HUES6 (cell line): ENCODE measurements around the gene ZNF608.

Source experiments
- H3K27ac ChIP-seq: 2 replicates; pipeline ENCODE4 v1.7.0; 2013; ENCODE audit warnings: low read depth, mild to moderate bottlenecking, low read length, inconsistent platforms
- H3K27me3 ChIP-seq: 2 replicates; pipeline ENCODE4 v1.6.1; 2013; ENCODE audit warnings: low read length; ENCODE audit not compliant: control insufficient read depth, insufficient read depth
- H3K36me3 ChIP-seq: 2 replicates; pipeline ENCODE4 v1.6.1; 2013; ENCODE audit warnings: low read length; ENCODE audit not compliant: control insufficient read depth, insufficient read depth
- H3K4me1 ChIP-seq: 2 replicates; pipeline ENCODE4 v1.6.1; 2013; ENCODE audit warnings: low read length; ENCODE audit not compliant: control insufficient read depth, insufficient read depth
- H3K4me3 ChIP-seq: 2 replicates; pipeline ENCODE4 v1.5.1; 2013; ENCODE audit warnings: low read depth, low read length
- H3K9ac ChIP-seq: one replicate; pipeline ENCODE4 v1.6.1; 2013; ENCODE audit warnings: mild to moderate bottlenecking, low read length
- H3K9me3 ChIP-seq: 2 replicates; pipeline ENCODE4 v1.6.1; 2013; ENCODE audit warnings: low read depth, low read length; ENCODE audit not compliant: control insufficient read depth, insufficient read depth

Gene ZNF608

DNA sequence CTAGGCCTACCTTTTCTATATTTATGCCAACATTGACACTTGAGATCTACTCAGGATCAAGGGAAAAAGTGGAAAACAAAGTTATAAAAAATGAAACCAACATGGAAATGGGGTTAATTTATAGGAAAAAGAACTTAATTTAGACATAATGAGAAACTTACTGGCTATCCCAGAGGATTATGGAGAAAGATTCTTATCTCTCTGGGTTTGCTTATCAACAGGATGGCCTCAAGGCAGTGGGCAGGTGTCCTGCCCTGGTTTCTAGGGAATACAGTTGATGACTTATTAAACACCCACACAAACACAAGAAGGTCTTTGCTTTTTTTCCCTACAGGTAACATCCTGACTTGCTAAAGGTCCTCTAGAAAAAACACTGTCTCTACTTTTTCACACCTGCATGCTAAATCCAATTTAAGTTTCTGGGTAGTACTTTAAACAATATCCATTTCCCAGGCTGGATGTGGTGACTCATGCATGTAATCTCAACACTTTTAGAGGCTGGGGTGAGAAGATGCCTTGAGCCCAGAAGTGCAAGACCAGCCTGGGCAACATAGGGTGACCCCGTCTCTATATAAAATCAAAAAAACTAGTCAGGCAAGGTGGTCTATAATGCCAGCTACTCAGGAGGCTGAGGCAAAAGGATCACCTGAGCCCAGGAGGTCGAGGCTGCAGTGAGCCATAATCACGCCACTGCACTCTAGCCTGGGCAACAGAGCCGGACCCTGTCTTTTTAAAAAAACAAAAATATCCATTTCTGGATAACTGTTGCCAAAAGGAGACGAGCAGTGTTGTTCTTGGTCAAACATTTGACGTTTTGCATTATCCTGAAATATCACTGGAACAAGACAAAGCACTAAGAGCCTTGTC lies 6.6 kb upstream of the ZNF608 start:
- Histone ChIP-seq H3K36me3 (no peaks in the 10 kb centered on the region), H3K9me3 (no peaks in the 10 kb centered on the region), H3K27me3 (no peaks in the 10 kb centered on the region), H3K4me1 (peaks cover 52% of the 10 kb centered on the region), H3K4me3 (no peak overlapping the region), H3K9ac (no peak overlapping the region), H3K27ac (no peak overlapping the region)

DNA sequence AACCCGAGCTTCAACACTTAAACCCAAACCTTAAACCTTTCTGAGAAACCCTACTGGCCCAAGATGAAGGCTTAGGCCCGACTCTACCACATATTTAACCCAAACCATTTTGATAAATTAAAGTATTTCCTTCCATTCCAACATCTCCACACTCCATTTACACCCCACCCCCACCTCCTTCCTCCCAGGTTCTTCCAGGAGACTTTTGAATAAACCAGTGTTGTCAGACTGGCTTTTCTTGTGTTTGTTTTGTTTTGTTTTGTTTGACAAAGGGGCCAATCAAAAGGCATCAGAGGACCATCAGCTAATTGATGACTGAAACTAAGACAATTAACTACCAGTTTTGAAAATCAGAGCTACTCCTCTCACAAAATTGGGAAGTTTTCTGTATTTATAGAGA lies 4.6 kb upstream of the ZNF608 start:
- Histone ChIP-seq H3K4me3 (peak overlapping the region; percentile 42), H3K9me3 (no peaks in the 10 kb centered on the region), H3K27ac (peak overlapping the region; percentile 82)

DNA sequence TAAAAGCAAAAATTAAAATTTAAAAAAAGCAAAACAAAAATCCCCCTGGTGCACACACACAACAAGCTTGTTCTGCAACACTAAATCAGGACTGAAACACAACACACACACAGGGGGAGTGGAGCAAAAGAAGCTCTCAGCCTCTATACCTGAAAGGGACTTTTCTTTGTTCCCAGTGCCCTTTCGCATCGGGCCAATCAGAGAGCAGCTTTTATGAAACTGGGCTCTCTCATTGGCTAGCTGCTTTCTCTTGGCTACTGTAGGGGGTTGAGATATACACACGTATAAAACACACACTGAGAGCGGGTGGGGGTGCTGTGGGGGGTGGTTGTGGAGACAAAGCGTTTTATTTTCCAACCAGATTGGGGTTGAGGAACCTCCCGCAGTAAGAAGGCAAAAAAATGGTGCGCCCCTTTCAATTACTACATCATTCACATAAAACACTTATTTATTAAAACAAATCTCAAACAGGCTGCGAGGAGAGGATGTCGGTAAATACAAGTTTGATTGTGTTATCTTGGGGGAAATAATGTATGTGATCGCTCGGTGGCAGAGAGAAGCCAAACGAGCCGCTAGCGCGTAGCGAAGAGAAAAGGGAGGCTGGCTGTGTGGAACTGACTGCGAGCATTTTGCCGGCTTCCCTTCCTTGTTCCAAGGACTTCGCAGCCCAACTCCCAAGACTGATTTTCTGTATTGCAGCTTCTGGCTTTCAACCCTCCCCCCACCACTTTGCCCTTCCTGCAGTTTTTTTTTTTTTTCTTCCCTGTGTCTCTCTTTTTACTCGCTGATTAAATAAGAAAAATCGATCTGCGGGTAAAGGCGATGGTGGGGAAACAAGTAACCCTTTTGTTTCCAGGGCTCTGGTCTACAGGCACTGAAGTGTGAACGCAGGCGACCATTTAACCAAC lies 2.5 kb upstream of the ZNF608 start:
- H3K9ac ChIP-seq, result peak overlapping the region; percentile 92
- peaks cover 39% of the 10 kb centered on the region for H3K4me1 ChIP-seq
- H3K4me3 ChIP-seq, result peak overlapping the region; percentile 79
- H3K36me3 ChIP-seq, result 0 out of 2 replicates have a peak, but pooled peaks cover 3% of the 10 kb centered on the region
- no peaks in the 10 kb centered on the region for H3K9me3 ChIP-seq
- H3K27me3 ChIP-seq, result no peaks in the 10 kb centered on the region
- H3K27ac ChIP-seq, result peak overlapping the region; percentile 92

More for the DNA sequence above, 4.6 kb upstream of the ZNF608 start:
- Histone ChIP-seq H3K36me3 (no peaks in the 10 kb centered on the region), H3K9ac (peak overlapping the region; percentile 49), H3K27me3 (no peaks in the 10 kb centered on the region), H3K4me1 (peaks cover 52% of the 10 kb centered on the region)

DNA sequence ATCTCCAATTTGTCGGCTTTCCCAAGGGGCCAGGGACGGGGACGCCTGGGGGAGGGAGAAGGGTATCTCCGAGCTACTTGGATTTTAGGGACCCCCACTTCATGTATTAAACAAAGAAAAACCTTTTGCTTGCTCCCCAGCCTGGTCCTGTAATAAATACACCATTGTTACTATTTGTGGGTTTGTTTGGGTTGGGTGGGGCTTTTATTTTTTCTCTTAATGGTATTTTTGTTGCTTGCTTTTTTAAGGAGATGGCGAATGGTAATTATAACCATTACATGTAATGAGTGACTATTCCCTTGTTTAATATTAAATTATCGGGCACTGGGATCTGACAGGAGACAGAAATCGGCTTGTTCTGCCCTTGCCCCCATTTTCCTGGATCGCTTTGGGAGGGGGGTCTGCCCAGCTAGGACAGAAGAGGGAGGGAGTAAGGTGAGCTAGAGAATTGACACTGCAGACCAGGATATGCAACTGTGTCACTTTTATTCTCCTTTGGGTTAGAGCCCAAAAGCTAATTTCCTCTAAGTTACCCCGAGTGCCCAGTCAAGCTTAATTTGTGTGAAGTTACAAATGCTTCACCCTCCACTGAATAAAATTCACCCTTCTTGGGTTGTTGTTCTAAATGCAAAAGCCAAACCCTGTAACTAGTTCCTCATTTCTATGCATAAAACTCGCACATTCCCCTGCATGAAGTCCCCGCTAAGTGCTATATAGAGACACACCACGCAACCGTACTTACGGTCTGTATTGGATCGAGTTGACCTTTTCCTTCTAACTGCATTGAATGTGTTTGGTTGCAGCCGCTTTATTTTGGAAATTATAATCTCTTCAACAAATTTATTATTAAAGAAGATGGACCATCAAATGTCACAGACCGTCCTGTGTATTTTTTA lies 1.6 kb upstream of the ZNF608 start:
- Histone ChIP-seq H3K27me3 (no peaks in the 10 kb centered on the region), H3K4me3 (peak overlapping the region; percentile 79), H3K27ac (peak overlapping the region; percentile 92), H3K9ac (peak overlapping the region; percentile 92), H3K36me3 (peaks cover 6% of the 10 kb centered on the region; the same call in 1 of the 2 replicates), H3K9me3 (no peaks in the 10 kb centered on the region), H3K4me1 (peaks cover 33% of the 10 kb centered on the region)

DNA sequence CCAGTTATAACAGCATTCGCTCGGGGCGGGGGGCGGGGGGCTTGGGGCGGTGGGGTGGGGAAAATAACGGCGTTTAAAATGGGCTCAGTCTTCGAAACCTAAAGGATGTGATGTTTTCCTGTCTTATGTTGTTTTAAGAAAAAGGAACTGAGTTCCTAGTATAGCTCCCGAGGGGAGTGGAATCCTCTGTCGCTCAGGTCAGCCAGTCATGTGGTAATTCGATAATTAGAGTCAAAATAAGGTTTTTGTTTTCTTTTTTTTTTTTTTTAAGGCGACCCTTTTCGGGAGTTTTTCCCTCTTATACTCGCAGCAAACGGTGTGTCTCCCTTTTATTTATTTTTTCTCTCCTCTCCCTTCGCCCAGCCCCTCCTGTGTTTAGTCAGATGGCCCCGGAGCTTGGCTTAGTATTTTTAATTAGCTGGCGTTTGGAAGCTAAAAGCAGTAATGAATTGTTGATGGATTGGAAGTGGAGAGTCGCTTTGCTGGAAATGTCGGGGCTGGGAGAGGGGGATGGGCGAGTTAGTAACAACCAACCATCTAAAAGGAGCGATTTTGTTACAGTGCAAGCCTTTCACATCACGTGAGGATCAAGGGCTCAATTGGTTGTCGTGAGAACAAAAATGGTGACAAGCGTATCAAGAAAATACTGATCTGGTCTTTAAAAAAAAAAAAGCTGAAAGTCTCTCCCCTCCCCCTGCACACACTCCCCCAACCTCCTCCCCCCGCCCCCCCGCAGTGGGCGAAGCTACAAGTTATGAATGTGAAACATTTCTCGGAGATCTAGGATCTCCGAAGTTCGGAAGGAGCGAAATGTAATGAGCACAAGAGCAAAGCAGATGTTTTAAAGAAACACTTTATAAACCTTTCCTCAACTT lies 714 bp upstream of the ZNF608 start:
- H3K9ac ChIP-seq, result peak overlapping the region; percentile 93
- H3K9me3 ChIP-seq, result no peaks in the 10 kb centered on the region; the same call in 1 of the 2 replicates
- peaks cover 8% of the 10 kb centered on the region; the same call in 1 of the 2 replicates for H3K36me3 ChIP-seq
- H3K27me3 ChIP-seq, result no peaks in the 10 kb centered on the region
- H3K27ac ChIP-seq, result peak overlapping the region; percentile 92
- H3K4me3 ChIP-seq, result peak overlapping the region; percentile 79
- peaks cover 35% of the 10 kb centered on the region for H3K4me1 ChIP-seq

DNA sequence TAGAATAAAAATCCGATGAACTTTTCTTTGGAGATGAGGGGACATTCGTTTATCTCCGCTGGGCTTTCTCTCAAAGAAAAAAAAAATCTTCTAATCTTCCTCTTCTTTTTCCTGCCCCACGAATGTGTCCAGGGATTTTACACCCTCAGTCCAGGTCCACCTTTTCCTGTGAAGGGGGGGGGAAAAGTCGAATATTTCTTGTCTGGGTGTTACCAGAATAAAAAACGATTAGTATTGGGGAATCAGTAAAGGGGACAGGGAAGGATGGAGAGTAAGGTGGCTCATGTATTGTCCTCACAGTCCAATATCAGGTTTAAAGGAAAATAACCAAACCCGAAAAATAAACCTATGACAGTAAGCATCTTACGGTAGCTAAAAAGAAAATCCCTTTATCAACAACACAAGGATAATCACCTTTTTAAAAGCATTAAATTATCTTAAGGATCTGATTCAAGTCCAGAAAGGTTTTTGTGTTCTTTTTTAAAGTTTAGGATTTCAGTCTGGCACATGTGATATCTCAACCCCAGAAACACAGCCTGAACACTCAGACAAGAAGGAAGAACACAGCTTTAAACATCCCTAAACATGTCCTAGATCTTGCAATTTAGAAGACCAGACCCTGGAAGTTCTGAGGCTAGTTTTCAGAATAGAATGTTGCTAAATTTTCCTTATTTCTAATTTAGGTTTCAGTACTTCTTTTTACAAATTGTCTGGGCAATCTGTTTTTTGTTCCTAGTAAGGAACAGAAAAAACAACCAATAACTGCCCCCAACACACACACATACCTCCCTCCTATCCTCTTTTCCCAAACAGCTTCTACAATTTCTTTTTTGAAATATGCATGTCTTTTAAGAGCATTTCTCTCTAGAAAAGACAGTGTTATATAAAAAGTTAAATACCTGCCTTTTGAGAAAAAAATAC lies 1.2 kb downstream of the ZNF608 start:
- no peaks in the 10 kb centered on the region for H3K27me3 ChIP-seq
- H3K9me3 ChIP-seq, result peaks cover 10% of the 10 kb centered on the region
- peaks cover 21% of the 10 kb centered on the region; the same call in 1 of the 2 replicates for H3K36me3 ChIP-seq
- peak overlapping the region; percentile 93 for H3K9ac ChIP-seq
- H3K4me3 ChIP-seq, result peak overlapping the region; percentile 79
- H3K4me1 ChIP-seq, result peaks cover 33% of the 10 kb centered on the region
- H3K27ac ChIP-seq, result peak overlapping the region; percentile 79; the same call in 1 of the 2 replicates

DNA sequence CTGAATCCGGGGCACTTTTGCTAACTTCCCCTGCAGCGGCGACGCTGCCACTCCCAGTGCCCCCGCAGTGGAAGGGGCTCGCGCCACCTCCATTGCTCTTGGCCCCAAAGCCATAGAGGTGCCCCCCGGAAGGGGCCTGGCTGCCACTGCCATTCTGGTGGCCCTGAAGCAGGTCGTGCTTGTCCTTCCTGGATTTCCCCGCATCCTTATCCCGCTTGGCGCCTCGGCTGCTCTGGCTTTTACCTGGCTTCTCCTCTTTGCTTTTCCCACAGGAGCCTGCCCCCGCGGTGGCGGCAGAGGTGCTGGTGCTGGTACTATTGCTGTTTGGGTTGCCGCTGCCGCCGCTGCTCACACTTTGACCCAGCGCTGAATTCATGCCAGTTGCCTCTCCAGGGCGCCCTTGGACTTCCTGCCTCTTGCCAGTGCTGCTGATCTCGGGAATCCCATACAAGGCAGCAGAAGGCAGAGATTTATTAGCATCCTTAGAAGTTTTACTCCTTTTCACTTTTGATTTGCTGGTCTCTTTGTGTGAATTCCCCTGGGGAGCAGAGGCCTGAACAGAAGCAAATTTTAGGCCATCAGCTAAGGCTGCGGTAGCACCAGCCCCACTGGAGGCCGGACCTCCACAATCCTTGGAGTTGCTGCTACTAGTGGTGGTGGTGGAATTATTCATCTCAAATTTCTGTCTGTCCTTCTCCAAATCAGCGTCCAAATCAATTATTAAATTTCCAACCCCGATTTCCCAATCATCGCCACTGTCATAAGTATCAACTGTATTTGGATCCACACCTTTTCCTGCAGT lies 2.1 kb downstream of the ZNF608 start:
- Histone ChIP-seq H3K4me1 (peaks cover 33% of the 10 kb centered on the region), H3K9ac (peak overlapping the region; percentile 93)

DNA sequence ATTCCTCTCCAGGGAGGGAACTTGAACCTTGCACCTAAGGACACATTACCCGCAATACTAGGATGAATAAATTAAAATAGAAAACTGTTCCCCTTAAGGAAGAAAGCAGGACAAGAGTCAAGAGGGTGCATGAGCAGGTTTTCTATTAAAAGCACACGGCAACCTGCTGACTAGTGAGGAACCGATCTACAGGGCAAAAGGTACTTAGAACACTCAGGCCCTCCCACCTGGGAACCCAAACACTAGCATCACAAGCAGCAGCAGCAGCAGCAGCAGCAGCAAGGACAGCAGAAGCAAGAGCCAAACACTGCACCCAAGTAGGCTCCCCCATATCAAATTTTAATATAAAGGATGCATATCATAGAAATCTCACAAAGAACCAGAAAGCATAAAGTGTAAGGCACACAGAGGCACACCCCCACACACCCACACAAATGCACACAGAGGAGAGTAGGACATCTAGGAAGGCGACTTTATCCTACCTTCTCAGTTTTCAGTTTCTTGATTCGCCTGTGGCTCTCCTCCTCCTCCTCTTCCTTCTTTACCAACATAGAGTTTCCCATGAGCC lies 2.8 kb downstream of the ZNF608 start:
- H3K36me3 ChIP-seq, result peaks cover 21% of the 10 kb centered on the region; the same call in 1 of the 2 replicates
- peak overlapping the region; percentile 79; the same call in 1 of the 2 replicates for H3K27ac ChIP-seq
- H3K4me1 ChIP-seq, result peaks cover 38% of the 10 kb centered on the region
- H3K27me3 ChIP-seq, result no peaks in the 10 kb centered on the region
- H3K4me3 ChIP-seq, result peak overlapping the region; percentile 79
- H3K9me3 ChIP-seq, result peaks cover 10% of the 10 kb centered on the region
- peak overlapping the region; percentile 93 for H3K9ac ChIP-seq

More for the DNA sequence above, 2.1 kb downstream of the ZNF608 start:
- H3K4me3 ChIP-seq, result peak overlapping the region; percentile 79
- H3K9me3 ChIP-seq, result peaks cover 10% of the 10 kb centered on the region
- H3K36me3 ChIP-seq, result peaks cover 21% of the 10 kb centered on the region; the same call in 1 of the 2 replicates
- H3K27me3 ChIP-seq, result no peaks in the 10 kb centered on the region
- H3K27ac ChIP-seq, result peak overlapping the region; percentile 79; the same call in 1 of the 2 replicates
